Upper lobe of left lung (tissue), 4 donors: ENCODE data around the gene GFAP.
"Not testable (repeated sequence)": the region's sequence is repeated elsewhere in the genome, so short reads cannot be mapped to it uniquely, and the experiment has no call there.

Source experiments
- EP300 ChIP-seq, 4 donors: sonication (generic); formaldehyde crosslinking; IDR thresholded peaks; one replicate each; pipeline ENCODE4 v1.5.1; 2017; ENCODE audit warnings: antibody characterized with exemption in 4 of 4, control low read depth in 2 of 4
- POLR2A ChIP-seq, 4 donors: fragments of 450-650 bp; IDR thresholded peaks; one replicate each; pipeline ENCODE4 v1.5.1; 2016 to 2017; ENCODE audit warnings: antibody characterized with exemption in 4 of 4, mild to moderate bottlenecking in 2 of 4
- TF ChIP-seq, protein P1 (sequence below), 6 experiments: fragments of 450-650 bp in 4 of 6; fragments of 200-600 bp in 2 of 6; sonication (generic) in 2 of 6; IDR thresholded peaks; one replicate each; pipeline ENCODE4 v1.5.1; 2016 to 2019; ENCODE audit warnings: antibody characterized with exemption in 6 of 6

DNA sequence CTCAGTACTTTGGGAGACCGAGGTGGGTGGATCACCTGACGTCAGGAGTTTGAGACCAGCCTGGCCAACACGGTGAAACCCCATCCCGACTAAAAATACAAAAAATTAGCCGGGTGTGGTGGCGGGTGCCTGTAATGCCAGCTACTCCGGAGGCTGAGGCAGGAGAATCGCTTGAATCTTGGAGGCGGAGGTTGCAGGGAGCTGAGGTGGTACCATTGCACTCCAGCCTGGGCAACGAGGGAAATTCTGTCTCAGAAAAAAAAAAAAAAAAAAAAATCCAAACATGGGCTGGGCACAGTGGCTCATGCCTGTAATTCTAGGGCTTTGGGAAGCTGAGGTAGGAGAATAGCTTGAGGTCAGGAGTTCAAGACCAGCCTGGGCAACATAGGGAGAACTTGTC lies 30.4 kb upstream of the GFAP start:
- TF ChIP-seq, protein P1, sequence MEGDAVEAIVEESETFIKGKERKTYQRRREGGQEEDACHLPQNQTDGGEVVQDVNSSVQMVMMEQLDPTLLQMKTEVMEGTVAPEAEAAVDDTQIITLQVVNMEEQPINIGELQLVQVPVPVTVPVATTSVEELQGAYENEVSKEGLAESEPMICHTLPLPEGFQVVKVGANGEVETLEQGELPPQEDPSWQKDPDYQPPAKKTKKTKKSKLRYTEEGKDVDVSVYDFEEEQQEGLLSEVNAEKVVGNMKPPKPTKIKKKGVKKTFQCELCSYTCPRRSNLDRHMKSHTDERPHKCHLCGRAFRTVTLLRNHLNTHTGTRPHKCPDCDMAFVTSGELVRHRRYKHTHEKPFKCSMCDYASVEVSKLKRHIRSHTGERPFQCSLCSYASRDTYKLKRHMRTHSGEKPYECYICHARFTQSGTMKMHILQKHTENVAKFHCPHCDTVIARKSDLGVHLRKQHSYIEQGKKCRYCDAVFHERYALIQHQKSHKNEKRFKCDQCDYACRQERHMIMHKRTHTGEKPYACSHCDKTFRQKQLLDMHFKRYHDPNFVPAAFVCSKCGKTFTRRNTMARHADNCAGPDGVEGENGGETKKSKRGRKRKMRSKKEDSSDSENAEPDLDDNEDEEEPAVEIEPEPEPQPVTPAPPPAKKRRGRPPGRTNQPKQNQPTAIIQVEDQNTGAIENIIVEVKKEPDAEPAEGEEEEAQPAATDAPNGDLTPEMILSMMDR (IDR thresholded peaks at IDR 0.05) = not testable (repeated sequence)
- TF ChIP-seq EP300, POLR2A (IDR thresholded peaks at IDR 0.05): not testable (repeated sequence)
